A172 (cell line): Measurements from ENCODE around the gene NGEF. TPM values are rescaled to one million over a fixed set of nuclear protein-coding genes. Genes with fewer than 3 reads are reported as not detected.

Experiments
- DNase-seq: peaks from one replicate; pipeline ENCODE4 v3.0.0-alpha.2; 2015; ENCODE audit warnings: low spot score
- total RNA-seq: library from RNA; depleted of rRNA; stranded (reverse); fragments of >200 nt; shearing (Covaris generic); gene quantifications from 2 replicates; pipeline ENCODE4 v1.2.3, GENCODE V29; 2014

NGEF gene
- total RNA-seq, 1 experiment from 2014 or later = 33.3 TPM

- DNase-seq = no peak
Measured at GRCh38 chr2:233042549-233042948, 29.5 kb upstream of the NGEF start.

GRCh38 chr2:233041722-233042323, 28.8 kb upstream of the NGEF start:
- DNase-seq = no peak

- no peak for DNase-seq
Measured at GRCh38 chr2:233040571-233040970, 27.5 kb upstream of the NGEF start.

- no peak for DNase-seq
Measured at GRCh38 chr2:233039846-233040530, 26.9 kb upstream of the NGEF start.

- DNase-seq = no peak
Measured at GRCh38 chr2:233039212-233039845, 26.3 kb upstream of the NGEF start.

- DNase-seq = peak; percentile 65
Measured at GRCh38 chr2:233037078-233037477, 24.0 kb upstream of the NGEF start.

- DNase-seq = no peak
Measured at GRCh38 chr2:233036162-233036838, 23.2 kb upstream of the NGEF start.

- no peak for DNase-seq
Measured at GRCh38 chr2:233035426-233036161, 22.5 kb upstream of the NGEF start.

- DNase-seq = no peak
Measured at GRCh38 chr2:233034091-233034882, 21.2 kb upstream of the NGEF start.

- peak; percentile 77 for DNase-seq
Measured at GRCh38 chr2:233033672-233034071, 20.6 kb upstream of the NGEF start.

GRCh38 chr2:233032551-233033320, 19.7 kb upstream of the NGEF start, which contains the start of gene NEU2:
Gene NEU2, plus strand, starts transcription at chr2:233032672. Its CDS starts 0 bp downstream, at chr2:233032672.
- no peak for DNase-seq

GRCh38 chr2:233031556-233032500, 18.8 kb upstream of the NGEF start:
- DNase-seq = no peak

- DNase-seq = peak; percentile 99
Measured at GRCh38 chr2:233029321-233029720, 16.3 kb upstream of the NGEF start.

- DNase-seq = peak; percentile 82
Measured at GRCh38 chr2:233026198-233026813, 13.2 kb upstream of the NGEF start.

GRCh38 chr2:233025706-233026105, 12.7 kb upstream of the NGEF start:
- no peak for DNase-seq

GRCh38 chr2:233023761-233024410, 10.8 kb upstream of the NGEF start:
- DNase-seq = no peak

- no peak for DNase-seq
Measured at GRCh38 chr2:233023007-233023760, 10.1 kb upstream of the NGEF start.
